ENCODE data around the gene APOBEC3F.

Gene APOBEC3F

GRCh38 chr22:39094717-39095389 lies 54.2 kb downstream of the APOBEC3F start:
- DNase-seq = no peak

GRCh38 chr22:39095971-39096370 lies 55.3 kb downstream of the APOBEC3F start:
- DNase-seq = no peak

GRCh38 chr22:39097098-39098020 lies 56.7 kb downstream of the APOBEC3F start, which contains the start of gene APOBEC3H:
TSS of gene APOBEC3H (plus strand) at chr22:39097244. CDS start at chr22:39100279, 3,035 bp downstream.
- DNase-seq = no peak

GRCh38 chr22:39098026-39098425 lies 57.4 kb downstream of the APOBEC3F start:
- DNase-seq = no peak

- DNase-seq = no peak
Observed at GRCh38 chr22:39098576-39098975, 57.9 kb downstream of the APOBEC3F start.

GRCh38 chr22:39101226-39101625 lies 60.6 kb downstream of the APOBEC3F start:
- DNase-seq = no peak

GRCh38 chr22:39103431-39103830 lies 62.8 kb downstream of the APOBEC3F start:
- no peak for DNase-seq
